ENCODE data around the gene ATP7B. TPM values are rescaled to one million over a fixed set of nuclear protein-coding genes. Genes with fewer than 3 reads are reported as not detected.

ATP7B gene
- total RNA-seq, 4 donors from 2014 or later: 3.2 to 8.1 (median 6.7) TPM

GRCh38 chr13:52009946-52010345 is 1.3 kb downstream of the ATP7B start:
- TF ChIP-seq POLR2AphosphoS5 (IDR thresholded peaks at IDR 0.05) (no peak), POLR2A (IDR thresholded peaks at IDR 0.05) (no peak), EP300 (IDR thresholded peaks at IDR 0.05) (no peak)
- no peaks in the 10 kb centered on the region for H3K36me3 ChIP-seq
- ATAC-seq: no peak
- no peaks in the 10 kb centered on the region for H3K27me3 ChIP-seq
- no peaks in the 10 kb centered on the region for H3K9me3 ChIP-seq
- no peak overlapping the region for H3K27ac ChIP-seq
- WGBS, 2 donors (ENCODE audit: low coverage in 1 of 2): 40 to 69% methylated on average over 3 to 5 of the region's 6 CpGs
- H3K4me3 ChIP-seq: no peak overlapping the region
- peaks cover 3 to 40% (median 11%) of the 10 kb centered on the region in 3 donors for H3K4me1 ChIP-seq

GRCh38 chr13:52006523-52007245 is 4.6 kb downstream of the ATP7B start:
- Histone ChIP-seq H3K4me3 (no peak overlapping the region), H3K27ac (no peak overlapping the region), H3K4me1 (peaks cover 0 to 19% (median 3%) of the 10 kb centered on the region in 3 donors), H3K36me3 (no peaks in the 10 kb centered on the region), H3K9me3 (no peaks in the 10 kb centered on the region), H3K27me3 (no peaks in the 10 kb centered on the region)
- WGBS, 2 donors (ENCODE audit: low coverage in 1 of 2): 77 to 78% methylated on average over 7 to 8 of the region's 8 CpGs
- no peak for ATAC-seq
- TF ChIP-seq POLR2A (IDR thresholded peaks at IDR 0.05) (no peak), EP300 (IDR thresholded peaks at IDR 0.05) (no peak), POLR2AphosphoS5 (IDR thresholded peaks at IDR 0.05) (no peak), CTCF (IDR thresholded peaks at IDR 0.05) (no peak)

GRCh38 chr13:52005841-52006522 is 5.3 kb downstream of the ATP7B start:
- Histone ChIP-seq H3K27ac (no peak overlapping the region), H3K4me3 (no peak overlapping the region), H3K27me3 (no peaks in the 10 kb centered on the region), H3K9me3 (no peaks in the 10 kb centered on the region), H3K4me1 (peaks cover 0 to 15% (median 2%) of the 10 kb centered on the region in 3 donors), H3K36me3 (no peaks in the 10 kb centered on the region)
- TF ChIP-seq CTCF (IDR thresholded peaks at IDR 0.05) (no peak), EP300 (IDR thresholded peaks at IDR 0.05) (no peak), POLR2A (IDR thresholded peaks at IDR 0.05) (no peak), POLR2AphosphoS5 (IDR thresholded peaks at IDR 0.05) (no peak)
- ATAC-seq: no peak
- WGBS, 2 donors (ENCODE audit: low coverage in 1 of 2): 82 to 87% methylated on average over 8 to 13 of the region's 13 CpGs

- Histone ChIP-seq H3K27ac (no peak overlapping the region), H3K9me3 (no peaks in the 10 kb centered on the region), H3K36me3 (no peaks in the 10 kb centered on the region), H3K4me1 (peaks cover 0 to 9% (median 2%) of the 10 kb centered on the region in 3 donors), H3K4me3 (no peak overlapping the region), H3K27me3 (no peaks in the 10 kb centered on the region)
- no peak for TF ChIP-seq CTCF (IDR thresholded peaks at IDR 0.05)
- TF ChIP-seq EP300 (IDR thresholded peaks at IDR 0.05): no peak
- no peak for TF ChIP-seq POLR2A (IDR thresholded peaks at IDR 0.05)
- no peak for TF ChIP-seq POLR2AphosphoS5 (IDR thresholded peaks at IDR 0.05)
- ATAC-seq: no peak
- 30 to 33% methylated on average over 1 to 2 of the region's 7 CpGs for WGBS, 2 donors (ENCODE audit: low coverage in 1 of 2)
Measured at GRCh38 chr13:52004511-52005170, 6.6 kb downstream of the ATP7B start.

GRCh38 chr13:52003541-52003940 is 7.7 kb downstream of the ATP7B start:
- TF ChIP-seq POLR2AphosphoS5 (IDR thresholded peaks at IDR 0.05) (no peak), EP300 (IDR thresholded peaks at IDR 0.05) (no peak), POLR2A (IDR thresholded peaks at IDR 0.05) (no peak), CTCF (IDR thresholded peaks at IDR 0.05) (no peak)

More at GRCh38 chr13:52003541-52003940, 7.7 kb downstream of the ATP7B start:
- Histone ChIP-seq H3K4me3 (no peak overlapping the region), H3K9me3 (no peaks in the 10 kb centered on the region), H3K27me3 (no peaks in the 10 kb centered on the region), H3K4me1 (peaks cover 0 to 18% (median 3%) of the 10 kb centered on the region in 3 donors), H3K36me3 (no peaks in the 10 kb centered on the region), H3K27ac (no peak overlapping the region)
- 79 to 81% methylated on average over 3 to 4 of the region's 4 CpGs for WGBS, 2 donors (ENCODE audit: low coverage in 1 of 2)
- no peak for ATAC-seq

All from gastroesophageal sphincter (tissue), 4 donors.